ENCODE measurements around the gene EHMT1.

The EHMT1 gene

GRCh38 chr9:137823986-137824771 is 205.4 kb downstream of the EHMT1 start:
- no peak overlapping the region for H3K4me3 ChIP-seq (ENCODE audit: low read length)
- no peak for DNase-seq (ENCODE audit: low read depth)
- TF ChIP-seq, protein P1, sequence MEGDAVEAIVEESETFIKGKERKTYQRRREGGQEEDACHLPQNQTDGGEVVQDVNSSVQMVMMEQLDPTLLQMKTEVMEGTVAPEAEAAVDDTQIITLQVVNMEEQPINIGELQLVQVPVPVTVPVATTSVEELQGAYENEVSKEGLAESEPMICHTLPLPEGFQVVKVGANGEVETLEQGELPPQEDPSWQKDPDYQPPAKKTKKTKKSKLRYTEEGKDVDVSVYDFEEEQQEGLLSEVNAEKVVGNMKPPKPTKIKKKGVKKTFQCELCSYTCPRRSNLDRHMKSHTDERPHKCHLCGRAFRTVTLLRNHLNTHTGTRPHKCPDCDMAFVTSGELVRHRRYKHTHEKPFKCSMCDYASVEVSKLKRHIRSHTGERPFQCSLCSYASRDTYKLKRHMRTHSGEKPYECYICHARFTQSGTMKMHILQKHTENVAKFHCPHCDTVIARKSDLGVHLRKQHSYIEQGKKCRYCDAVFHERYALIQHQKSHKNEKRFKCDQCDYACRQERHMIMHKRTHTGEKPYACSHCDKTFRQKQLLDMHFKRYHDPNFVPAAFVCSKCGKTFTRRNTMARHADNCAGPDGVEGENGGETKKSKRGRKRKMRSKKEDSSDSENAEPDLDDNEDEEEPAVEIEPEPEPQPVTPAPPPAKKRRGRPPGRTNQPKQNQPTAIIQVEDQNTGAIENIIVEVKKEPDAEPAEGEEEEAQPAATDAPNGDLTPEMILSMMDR (conservative IDR thresholded peaks at IDR 0.05; ENCODE audit: low read length) = no peak

DNA sequence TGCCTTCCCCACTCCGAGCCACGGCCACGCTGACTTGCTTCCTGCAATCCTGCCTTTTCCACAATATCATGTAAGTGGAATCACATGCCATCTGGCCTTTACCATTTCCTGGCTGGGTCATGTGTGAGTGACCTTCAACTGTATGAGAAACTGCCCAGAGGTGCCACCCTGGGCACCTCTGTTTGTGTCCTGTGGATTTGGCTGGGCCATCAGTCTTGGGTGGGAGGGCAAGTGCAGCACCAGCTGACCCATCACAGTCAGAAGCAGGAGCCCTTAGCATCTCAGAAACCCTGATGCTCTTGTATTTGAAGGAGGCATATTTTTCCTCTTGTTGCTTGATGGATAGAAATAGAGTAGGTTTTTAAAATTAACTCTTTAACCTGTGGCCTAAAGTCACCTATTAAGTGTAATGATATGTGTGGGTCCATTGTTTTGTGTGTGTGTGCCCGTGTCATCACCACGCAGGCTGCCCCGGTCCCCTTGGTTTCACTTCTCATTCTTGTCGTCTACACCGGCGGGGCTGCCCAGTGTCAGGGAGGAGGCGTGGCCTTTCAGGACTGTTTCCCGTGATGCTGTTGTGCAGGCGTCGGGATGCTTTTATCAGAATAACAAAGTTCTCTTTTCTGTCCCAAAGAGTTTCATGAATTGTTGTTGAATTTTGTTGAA is 206.7 kb downstream of the EHMT1 start:
- no peak for DNase-seq (ENCODE audit: low read depth)

DNA sequence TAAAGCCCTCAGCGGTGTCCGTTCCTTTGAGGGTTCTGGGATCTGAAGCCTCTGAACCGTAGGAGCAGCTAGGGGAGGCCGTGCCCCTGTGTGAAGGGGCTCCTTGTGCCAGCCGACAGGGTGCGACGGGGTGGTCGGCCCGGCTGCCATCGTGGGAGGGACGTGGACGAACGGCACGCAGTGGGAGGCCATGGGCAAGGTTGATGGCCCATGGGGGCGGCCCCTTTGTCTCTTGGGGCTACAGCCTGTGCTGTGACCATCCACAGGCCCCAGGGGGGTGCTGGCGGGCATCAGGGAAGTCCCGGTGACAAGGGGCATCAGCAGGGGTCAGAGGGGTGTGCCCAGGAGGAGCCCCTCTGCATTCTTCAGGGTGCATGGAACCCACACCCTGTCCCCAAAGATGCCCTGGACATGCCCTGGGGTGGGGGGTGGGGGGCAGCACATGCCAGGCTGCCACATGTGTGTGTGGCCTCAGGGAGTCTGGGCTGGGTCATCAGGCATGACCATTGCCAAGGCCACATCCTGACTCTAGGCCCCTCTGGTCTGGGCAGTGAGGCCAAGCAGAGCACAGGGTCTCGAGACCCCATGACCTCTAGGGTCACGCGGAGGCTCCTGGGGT is 209.2 kb downstream of the EHMT1 start:
- TF ChIP-seq, protein P1 (conservative IDR thresholded peaks at IDR 0.05; ENCODE audit: low read length) = no peak

More for the DNA sequence above, 206.7 kb downstream of the EHMT1 start:
- H3K4me3 ChIP-seq (ENCODE audit: low read length) = no peak overlapping the region
- TF ChIP-seq, protein P1 (conservative IDR thresholded peaks at IDR 0.05; ENCODE audit: low read length) = no peak

DNA sequence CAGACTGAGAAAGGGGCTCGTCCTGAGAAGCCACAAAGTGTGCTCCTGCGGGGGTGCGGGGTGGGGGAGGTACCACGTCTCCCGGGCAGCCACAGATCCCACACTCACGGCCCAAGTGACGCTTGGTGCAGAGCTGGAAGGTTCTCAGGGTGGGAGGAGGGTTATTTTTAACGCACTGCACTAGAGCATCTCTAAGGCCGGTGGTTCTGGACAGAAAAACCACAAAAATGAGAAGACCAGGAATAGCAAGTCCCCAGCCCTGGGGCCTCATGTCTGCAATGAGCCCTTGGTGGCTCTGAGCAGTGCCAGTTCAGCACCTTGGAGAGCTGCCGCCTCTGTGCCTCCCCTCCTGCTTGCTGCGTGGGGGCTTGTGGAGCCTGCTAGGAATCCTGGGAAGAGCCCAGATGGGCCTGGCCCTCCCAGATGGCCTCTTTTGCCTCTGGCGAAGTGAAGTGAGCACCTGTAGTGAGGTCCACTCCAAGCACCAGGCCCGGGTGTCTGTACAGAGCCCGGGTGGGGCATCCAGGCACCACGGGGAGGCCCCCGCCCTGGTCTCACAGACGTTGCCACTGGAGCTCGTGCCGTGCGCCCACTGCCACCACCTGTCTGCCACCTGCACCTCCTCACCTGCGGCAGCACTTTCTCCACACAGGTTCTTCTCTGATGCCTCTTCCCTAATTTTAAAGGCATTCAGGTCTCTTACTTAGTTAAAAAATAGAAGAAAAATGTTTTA is 209.9 kb downstream of the EHMT1 start:
- DNase-seq (ENCODE audit: low read depth) = peak; percentile 4
- H3K4me3 ChIP-seq (ENCODE audit: low read length) = no peak overlapping the region
- TF ChIP-seq, protein P1 (conservative IDR thresholded peaks at IDR 0.05; ENCODE audit: low read length) = no peak

More for the DNA sequence above, 209.2 kb downstream of the EHMT1 start:
- no peak for DNase-seq (ENCODE audit: low read depth)
- no peak overlapping the region for H3K4me3 ChIP-seq (ENCODE audit: low read length)

DNA sequence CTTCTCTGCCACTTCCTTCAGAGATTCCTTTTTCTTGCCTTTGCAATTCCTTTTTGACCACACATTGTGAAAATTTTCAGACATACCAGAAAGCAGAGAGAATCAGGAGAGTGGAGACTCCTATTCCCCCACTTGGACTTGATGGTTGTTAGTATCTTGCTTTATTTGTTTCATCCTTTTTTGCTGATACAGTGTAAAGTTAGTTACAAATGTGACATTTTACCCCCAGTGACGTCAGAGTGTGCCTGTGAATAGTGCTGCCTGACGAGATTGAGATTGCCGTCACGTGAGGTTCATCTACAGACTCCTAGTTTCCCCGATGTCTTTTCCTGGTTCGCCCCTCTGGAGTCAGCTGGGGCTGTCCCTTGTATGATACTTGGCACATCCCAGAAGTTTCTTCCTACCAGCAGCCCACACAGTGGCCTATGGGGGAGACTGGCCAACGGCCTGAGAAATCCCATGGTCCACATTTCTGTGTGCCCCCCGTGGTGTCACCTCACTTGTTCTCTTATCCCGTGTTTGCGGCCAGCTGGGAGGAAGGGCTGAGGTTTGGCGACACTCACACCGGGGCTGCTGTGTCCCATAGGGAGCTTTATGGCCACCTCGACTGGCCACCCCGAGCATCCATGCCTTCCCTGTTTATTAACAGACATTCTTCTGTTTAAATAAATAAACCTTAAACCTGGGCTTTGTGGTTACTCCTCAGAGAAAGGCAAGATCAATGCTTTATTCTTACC is 210.6 kb downstream of the EHMT1 start:
- DNase-seq (ENCODE audit: low read depth) = no peak
- no peak overlapping the region for H3K4me3 ChIP-seq (ENCODE audit: low read length)
- TF ChIP-seq, protein P1 (conservative IDR thresholded peaks at IDR 0.05; ENCODE audit: low read length) = no peak

DNA sequence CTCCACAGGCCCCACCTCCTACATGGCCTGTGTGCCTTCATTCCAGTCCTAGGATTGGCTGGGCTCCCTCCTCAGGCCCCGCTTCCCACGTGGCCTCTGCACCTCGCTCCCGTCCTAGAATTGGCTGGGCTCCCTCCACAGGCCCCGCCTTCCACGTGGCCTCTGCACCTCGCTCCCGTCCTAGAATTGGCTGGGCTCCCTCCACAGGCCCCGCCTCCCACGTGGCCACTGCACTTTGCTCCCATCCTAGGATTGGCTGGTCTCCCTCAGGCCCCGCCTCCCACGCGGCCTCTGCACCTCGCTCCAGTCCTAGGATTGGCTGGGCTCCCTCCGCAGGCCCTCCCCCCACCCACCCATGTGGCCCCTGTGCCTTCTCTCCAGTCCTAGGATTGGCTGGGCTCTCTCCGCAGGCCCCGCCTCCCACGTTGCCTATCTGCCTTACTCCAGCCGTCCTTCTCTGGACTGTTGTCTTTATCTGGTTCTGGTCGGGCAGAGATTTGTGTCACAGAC is 213.4 kb downstream of the EHMT1 start:
- DNase-seq (ENCODE audit: low read depth) = no peak
- no peak overlapping the region for H3K4me3 ChIP-seq (ENCODE audit: low read length)
- TF ChIP-seq, protein P1 (conservative IDR thresholded peaks at IDR 0.05; ENCODE audit: low read length) = no peak
